Raji (cell line): ENCODE results near the gene ARL8A.

Experiments used
- POLR2A ChIP-seq: IDR thresholded peaks from 2 replicates; pipeline ENCODE4 v1.6.1; 2011; ENCODE audit warnings: low read depth, low read length, control low read depth; ENCODE audit not compliant: insufficient read depth

The ARL8A gene

DNA sequence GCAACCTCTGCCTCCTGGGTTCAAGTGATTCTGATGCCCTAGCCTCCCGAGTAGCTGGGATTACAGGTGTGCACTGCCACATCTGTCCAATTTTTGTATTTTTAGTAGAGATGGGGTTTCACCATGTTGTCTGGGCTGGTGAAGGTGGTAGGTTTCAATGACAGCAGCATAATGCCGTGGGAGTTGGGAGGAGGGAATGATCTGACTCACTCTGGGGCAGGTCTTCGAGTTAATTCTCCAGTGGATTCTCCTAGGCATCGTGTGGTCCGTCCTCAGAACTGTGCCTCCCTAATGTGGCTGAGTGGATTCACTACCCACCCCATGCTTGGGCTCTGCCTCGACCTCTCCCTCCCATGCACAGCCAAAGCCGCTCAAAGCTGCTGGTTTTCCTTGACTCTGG lies 23.5 kb downstream of the ARL8A start:
- no peak for TF ChIP-seq POLR2A

DNA sequence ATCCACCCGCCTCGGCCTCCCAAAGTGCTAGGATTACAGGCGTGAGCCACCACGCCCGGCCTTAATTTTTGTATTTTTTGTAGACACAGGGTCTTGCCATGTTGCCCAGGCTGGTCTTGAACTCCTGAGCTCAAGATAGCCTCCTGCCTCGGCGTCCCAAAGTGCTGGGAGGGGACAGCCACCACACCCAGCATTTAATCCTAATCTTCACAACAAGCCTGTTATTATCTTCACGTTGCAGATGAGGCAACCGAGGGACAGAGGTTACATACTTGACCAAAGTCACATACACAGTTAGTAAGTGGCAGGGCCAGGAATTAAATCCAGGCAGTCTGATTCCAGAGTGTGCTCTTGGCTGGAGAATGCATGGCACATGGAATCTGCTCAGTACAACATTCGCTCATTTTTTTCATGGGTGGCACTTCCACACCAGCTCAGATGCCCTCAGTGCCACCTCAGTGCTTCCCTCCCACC lies 26.6 kb downstream of the ARL8A start:
- no peak for TF ChIP-seq POLR2A

DNA sequence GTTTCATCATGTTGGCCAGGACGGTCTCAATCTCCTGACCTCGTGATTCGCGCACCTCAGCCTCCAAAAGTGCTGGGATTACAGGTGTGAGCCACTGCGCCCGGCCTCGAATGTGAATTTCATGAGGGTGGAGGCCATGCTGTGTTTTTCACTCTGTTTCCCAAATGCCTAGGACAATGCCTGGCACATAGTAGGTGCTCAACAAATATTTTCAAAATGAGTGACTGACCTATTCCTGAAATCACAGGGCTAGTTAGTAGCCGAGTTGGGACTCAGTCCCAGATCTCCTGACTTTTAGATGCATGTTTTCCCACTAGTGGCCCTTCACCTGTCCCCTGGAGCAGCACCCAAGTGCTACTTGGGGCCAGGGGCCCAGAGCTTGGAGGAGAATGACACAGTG lies 28.2 kb downstream of the ARL8A start:
- TF ChIP-seq POLR2A = no peak

DNA sequence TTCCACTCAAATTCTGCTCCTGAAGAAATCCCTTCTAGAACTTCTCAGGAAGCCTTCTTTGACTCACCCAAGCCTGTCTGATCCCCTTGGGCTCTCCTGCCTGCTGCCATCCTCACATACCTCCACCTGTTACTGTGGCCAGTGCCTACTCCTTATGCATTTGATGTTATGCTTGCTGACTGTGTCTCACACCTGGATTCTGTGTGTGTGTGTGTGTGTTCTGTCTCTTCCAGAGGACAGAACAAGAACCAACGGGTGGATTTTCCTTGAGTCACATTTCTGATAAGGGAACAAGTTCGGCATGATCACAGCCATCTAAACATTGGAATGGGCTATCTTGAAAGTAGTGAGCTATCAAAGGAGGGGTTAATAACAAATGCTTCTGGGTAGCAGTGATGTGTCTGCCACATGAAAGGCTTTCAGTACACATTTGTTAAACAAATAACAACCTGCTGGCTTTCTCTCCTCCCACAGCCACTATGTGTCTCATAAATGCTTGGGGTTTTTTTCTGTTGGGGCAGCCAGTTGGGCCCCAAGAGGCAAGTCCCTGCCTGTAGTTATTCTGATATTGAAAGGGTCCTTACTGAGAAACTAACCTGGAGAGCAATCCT lies 30.7 kb downstream of the ARL8A start:
- TF ChIP-seq POLR2A = no peak

DNA sequence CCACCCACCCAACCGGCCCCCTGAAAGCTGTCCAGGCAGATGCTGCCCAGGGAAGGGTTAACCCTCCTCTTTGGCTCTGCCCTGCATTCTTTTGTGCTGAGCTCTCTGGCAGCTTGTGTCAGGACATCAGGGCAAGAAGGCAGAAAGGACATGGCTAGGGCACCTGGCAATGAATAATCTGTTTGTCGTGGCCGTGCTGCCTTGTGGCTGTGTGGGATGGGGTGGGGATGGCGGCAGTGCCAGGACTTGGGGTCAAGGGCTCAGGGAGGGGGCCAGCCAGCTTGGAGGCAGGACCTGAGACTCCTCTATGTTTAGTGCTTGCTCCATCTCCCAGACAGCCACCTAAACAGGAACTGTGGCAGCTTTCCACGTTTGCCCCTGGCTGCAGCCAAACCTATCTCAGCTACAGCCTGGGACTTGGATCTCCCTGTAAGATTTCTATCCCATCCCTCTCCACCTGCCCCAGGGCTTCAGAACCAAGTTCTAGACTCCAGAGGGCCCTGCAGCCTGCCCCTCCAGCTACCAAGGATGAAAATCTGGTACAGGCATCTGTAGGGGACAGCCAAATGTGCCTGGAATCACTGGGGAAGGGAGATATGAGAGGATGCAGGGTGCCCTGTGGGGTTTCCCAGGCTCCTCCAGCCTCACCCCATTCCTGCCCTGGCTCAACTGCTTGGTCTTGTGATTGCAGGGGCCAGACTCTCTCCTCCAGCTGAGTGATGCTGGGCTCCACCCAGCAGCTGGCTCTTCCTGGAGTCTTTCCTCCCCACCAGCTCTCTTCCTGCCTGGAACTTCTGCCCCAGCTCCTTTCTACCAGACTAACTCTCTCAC lies 31.5 kb downstream of the ARL8A start:
- no peak for TF ChIP-seq POLR2A

DNA sequence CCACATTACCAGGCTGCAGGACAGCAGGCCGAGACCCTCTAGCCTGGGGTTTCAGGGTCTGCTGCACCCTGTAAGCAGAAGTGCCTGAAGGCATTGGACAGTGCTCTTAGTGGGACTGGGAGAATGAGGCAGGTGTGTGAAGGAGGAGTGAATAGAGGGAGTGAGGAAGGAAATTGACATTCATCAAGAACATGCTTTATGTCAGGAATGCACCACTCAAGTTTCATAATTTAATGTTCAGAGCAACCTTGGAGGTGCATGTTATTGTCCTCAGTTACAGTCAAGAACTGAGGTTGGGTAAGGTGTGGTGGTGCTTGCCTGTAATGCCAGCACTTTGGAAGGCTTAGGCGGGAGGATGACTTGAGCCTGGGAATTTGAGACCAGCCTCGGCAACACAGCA lies 33.6 kb downstream of the ARL8A start:
- TF ChIP-seq POLR2A = no peak

DNA sequence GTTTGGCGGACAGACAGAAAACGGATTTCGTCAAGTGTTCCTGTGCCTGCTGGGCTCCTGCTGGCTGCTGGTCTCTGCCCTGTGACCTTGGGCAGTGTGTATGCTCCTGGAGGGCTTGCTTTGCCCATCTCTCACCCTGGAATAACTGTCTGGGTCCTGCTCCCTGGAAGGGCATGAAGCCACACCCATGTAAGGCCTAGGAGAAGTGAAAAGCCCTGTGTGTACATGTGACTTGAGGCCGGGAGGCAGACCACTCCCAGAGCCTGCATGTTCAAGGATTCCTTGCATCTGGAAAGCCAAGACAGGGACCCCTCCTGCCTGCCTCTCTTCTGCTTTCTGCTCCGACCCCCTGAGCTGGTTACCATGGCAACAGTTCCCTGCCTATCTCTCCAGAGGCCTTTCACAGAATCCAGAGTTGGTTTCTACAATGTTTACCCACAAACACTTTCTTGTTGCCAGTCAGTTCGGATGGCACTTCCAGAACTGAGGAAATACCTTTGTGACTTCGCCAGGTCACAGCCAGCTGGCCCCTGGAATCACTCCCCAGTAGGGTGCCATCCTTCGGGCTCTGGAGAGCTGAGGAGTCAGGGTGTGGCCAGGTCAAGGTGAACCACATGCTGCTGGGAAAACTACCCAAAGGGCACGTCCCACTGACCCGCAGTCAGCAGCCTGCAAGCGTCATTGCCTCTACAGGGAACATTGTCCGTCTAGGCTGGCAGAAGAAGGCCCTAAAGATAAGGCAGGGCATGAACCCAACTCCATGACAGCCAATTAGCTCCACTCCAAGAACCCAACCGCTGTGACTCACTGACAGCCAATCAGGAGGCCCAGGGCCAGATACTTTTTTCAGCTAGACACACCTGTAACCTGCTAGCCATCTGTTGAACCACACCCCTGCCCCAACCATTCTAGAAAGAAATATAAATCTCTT lies 36.5 kb downstream of the ARL8A start:
- TF ChIP-seq POLR2A = no peak

DNA sequence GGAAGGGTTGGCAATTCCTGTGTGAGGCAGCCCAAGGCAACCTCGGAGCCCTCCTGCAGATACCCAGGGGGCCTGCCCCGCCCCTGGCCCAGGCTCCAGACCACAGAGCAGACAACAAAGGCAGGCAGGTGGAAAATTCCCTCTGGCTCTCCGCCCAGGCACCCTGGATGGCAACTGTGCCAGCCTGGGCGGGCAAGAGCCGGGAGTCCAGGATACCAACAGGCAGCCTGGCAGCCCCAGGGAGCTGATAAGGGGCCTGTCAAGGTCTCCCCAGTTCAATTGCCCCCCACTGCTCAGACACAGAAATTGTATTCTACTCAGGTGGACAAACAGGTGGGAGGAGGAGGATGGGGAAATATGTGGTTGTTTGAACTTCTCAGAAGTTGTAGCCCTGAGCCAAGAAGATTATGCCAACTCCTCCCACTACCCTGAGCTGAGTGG lies 37.2 kb downstream of the ARL8A start:
- TF ChIP-seq POLR2A = no peak

DNA sequence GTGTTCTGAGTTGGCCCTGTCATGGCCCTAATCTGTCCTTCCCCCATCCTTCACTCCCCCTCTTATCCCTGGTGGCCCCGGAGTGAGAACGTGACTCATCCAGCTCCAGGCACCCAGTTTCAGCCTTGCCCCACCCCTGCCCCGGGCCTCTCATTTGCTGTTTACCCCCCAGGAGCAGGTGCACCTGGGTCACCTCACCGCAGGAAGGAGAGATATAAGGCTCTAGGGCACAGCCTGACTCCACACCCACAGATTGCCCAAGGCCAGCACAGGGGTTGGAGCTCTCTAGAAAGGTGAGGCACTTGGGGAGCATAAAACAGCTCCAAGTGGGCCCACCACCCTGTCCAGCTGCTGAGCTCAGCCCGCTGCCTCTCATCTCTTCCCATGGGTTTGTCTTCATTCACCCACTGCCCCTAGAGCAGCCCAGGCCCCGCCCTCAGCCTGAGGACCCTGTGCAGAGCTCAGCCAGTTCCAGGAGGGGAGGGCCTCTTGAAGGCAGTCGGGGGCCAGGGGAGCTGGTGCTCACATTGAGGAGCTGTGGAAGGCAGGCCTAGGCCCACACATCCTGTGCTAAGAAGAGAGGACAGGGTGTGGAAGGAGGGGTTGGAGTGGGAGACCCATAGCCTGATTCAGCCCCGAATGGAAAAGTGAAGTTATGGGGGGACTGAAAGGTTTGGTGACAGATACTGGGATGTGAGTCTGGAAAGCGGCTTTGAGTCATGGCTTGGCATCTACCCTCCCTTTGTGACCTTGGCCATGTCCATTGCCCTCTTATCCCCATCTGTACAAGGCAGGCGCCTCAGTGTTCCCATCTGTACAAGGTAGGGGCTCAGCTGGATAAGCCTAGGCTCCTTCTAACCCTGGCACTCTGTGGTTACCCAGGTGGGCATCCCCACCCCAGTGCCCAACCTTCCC lies 37.9 kb downstream of the ARL8A start:
- TF ChIP-seq POLR2A = no peak

DNA sequence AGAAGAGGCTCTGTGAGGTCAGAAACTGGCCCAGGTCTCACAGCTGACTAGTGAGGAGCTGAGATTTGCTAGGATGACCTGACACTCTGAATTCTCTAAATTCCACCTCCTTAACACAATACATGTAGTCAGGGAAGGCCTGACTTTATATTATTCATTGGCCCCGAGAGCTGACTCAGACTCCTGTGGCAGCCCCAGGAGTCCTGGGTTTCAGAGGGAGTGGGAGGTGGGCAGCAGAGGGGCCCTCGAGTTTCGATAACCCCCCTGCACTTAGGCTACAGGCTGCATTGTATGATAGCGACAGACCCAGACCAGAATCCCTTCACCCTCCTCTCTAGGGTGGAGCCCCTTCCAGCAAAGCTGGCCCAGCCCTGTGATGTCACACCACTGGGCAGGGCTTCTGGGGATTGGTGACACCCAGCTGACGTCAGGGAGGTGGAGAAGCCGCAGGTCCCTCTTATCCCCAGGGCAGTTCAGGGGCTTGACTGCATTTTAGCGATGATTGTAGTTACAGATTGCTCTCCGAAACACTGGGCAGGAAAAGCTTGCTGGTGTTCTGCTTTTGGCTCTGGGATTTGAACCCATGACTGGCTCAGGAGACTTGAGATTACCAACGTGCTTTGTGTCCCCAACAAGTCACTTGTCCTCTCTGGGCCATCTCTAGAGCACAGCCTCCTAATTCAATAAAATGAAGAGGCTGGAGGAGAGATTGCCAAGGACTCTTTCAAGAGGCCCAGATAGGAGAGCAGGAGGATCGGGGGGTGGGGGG lies 38.8 kb downstream of the ARL8A start:
- TF ChIP-seq POLR2A = no peak

DNA sequence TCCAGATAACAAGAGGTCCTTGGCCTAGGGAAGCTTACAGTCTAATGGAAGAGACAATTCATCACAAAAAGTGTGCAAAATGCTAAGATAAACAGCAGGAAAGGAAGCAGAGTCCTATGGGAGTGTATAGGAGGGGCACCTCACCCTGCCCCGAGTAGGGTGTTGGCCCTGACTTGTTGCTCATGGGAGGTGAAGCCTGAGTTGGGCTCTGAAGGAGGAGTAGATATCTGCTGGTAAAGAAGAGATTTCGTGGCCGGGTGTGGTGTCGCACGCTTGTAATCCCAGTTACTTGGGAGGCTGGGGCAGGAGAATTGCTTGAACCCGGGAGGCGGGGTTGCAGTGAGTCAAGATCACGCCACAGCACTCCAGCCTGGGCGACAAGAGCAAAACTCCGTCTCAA lies 40.5 kb downstream of the ARL8A start:
- no peak for TF ChIP-seq POLR2A

DNA sequence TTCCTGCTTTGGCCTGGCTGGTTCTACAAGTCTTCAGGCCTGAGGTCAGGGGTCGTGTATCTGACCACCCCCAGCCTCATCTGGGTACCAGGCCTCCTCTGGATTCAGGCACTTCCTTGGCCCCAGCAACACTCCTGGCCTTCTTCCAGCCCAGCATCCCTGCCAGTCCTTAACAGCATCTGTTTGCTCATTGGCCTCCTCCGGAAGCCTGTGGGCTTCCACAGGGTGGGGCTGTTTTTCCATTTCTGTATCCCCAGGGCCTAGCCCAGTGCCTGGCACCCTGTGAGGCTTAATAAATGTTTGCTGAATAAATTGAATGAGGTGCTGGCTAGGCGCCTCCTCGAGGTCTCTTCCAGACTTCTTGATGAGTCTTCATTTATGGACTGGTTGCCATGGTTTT lies 43.4 kb downstream of the ARL8A start:
- no peak for TF ChIP-seq POLR2A

DNA sequence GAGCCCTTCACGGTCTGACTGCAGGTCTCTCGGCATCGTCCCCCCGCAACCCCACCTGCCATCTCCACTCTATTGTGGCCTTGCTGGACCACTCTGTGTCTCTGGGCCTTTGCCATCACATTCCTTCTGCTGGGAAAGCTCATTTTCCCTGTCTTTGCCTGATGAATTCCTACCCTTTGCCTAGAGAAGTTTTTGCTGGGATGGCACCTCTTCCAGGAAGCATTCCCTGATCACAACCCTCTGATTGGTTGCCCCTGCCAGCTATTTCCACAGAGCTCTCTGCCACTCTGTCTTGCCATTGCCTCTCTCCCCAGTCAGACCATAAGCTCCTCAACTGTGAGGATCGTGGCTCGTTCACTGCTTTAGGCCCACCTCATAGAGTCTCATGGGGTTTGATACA lies 50.7 kb downstream of the ARL8A start:
- no peak for TF ChIP-seq POLR2A

DNA sequence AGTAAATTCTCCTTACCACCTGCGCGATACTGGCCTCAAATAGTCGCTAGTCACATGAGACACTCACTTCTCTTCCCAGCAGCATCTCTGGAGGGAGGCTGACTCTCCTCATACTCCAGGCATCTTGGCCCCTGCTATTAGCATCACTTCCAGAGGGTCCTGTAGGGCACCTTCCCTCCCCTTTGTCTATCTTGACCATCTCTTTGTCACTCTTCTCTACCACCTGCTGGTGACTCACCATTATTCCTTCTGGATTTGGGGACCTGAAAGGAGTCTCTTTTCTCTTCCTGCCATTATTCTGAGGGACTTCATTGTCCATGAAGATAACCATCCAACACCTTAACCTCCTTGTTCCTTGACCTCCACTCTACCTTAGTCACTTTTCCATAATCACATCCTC lies 53.5 kb downstream of the ARL8A start:
- TF ChIP-seq POLR2A = no peak

DNA sequence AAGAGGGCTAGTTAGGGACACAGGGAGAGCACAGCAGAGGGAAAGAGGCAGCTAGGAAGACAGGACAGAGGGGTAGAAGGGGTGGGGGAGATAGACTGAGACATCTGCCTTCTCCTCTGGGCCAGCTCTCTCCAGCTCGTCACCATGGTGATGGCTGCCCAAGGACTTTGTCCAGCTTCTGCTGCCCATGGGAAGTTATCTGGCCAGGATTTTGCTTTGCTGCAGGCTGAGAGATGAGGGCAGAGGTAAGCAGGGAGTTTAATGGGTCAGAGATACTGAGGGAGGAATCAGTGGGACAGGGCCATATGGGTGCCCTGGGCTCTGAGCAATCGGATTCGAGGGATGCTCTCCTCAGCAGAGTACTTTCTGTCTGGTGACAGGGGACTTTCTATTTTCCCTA lies 56.3 kb downstream of the ARL8A start:
- no peak for TF ChIP-seq POLR2A
